GM21528 (cell line): ENCODE data around the gene SLC3A2.
"Not testable (repeated sequence)": the region's sequence is repeated elsewhere in the genome, so short reads cannot be mapped to it uniquely, and the experiment has no call there.

Source experiments
- ATAC-seq: cut with Tn5 transposase; IDR thresholded peaks from one replicate; pipeline ENCODE4 v1.9.1; 2021; ENCODE audit warnings: mild to moderate bottlenecking, moderate library complexity; ENCODE audit not compliant: unreplicated experiment, low FRiP score

SLC3A2 gene

GRCh38 chr11:62880803-62881578 is at the start of gene SLC3A2:
SLC3A2 (plus strand) TSS chr11:62880896; CDS start chr11:62881024, 128 bp downstream.
- ATAC-seq = peak; percentile 82

DNA sequence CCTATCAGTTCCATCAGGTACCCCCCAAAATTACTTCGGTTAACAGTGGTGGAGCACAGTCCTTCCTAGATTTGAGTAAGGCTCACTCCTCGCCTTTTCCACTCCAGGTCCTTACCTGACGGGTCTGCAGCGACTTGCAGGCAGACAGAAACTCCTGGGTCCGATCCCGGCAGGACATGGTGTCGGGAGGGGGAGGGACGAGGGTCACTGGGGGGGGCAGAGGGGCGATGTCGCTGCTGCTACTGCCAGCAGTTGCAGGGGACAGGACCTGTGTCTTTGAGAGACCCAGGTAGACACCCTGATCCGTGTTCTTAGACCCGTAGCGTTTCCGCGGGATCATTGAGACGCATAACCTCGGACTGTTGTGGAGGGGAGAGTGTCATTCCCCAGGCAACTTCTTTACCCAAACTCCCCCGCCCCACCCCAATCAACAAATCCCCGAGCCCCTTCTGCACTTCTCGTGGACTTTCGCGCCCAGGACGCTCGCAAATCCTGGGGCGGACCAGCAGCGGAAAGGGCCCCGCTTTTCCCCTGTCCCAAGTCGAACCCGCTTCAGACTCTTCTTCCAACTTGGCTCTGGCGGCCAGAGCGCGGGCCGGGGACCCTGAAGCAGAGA is 49.7 kb upstream of the SLC3A2 start:
- ATAC-seq = no peak

DNA sequence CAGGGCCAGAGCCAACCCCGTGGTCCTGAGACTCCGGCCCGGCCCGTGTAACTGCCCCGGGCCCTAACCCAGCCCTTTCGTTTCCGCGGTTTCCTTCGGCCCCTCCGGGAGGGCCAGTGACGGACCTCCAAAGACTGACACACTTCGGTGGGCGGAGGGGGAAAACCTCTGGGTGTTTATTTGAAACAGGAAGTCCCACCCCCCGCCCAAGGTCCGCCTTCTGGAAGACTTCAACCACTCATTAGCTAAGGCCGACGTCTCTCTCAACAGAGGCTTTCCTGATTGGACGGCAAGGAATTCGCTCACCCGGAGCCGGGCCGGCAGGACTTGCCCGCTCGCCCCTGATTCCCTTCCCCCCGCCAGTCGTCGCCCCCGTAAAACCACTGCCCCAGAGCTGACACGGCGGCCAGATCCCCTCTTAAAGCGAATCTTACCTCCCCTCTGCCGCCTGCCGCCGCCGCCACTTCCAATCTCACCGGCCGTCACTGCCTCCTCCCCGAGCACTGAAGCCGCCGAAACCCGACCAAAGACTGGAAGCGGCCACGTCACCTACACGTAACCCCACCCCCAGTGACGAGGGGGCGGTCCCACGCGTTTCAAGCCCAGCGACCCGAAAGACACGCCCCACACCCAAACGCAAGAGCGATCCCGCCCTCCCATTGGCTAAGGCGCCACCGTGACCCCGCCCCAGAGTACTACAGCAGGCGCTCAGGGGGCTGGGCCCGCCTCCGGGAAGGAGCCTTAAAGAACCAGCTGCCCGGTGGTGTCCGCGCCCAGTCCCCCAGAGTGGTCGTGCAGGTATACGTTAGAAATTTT is 49.0 kb upstream of the SLC3A2 start, which contains the start of gene STX5:
STX5 (minus strand) TSS at position 532 of the 816 bp plus-strand sequence. CDS start 808 bp downstream, outside the sequence.
- peak; percentile 78 for ATAC-seq

DNA sequence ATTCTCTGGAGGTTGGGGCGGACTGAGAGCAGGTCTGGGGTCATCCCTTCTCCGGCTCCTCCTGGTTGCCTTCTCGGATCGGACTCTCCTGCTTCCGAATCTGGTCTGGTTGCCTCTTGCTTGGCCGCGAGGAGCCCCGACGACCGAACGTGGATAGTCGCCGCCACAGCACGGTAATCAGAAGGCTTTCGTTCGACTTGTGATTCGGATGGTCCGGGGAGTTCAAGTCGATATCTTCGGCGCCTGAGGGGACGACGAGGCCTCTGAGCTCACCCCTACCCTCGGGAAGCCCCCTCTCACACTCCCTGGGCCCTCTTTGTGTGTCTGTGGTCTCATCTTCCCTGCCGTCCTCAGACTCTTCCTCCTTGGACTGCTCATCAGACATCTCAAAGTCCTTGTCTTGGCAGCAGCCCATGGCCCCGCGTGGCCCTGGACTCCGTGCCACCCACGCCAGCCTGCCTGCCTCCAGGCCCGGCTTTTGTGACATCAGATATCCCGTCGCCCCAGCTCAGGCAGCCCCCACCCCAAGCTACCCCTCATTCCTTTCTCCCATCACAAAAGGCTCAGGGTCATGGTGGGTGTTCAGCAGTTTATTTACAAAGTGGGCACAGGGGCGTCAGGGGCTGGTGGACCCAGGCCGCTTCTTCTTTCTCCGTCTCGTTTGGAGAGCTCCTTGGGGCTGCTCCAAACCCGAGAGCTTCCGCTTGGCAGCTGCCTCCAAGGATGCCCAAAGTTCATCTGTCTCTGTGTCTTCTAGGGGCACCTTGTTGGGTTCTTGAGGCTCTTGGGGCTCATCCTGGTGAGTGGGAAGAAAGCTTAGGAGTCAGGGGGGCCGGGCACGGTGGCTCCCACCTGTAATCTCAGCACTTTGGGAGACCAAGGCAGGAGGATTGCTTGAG is 48.1 kb upstream of the SLC3A2 start, which contains the start of gene TEX54:
TEX54 (minus strand) TSS at position 506 of the 899 bp plus-strand sequence.
- ATAC-seq = no peak

DNA sequence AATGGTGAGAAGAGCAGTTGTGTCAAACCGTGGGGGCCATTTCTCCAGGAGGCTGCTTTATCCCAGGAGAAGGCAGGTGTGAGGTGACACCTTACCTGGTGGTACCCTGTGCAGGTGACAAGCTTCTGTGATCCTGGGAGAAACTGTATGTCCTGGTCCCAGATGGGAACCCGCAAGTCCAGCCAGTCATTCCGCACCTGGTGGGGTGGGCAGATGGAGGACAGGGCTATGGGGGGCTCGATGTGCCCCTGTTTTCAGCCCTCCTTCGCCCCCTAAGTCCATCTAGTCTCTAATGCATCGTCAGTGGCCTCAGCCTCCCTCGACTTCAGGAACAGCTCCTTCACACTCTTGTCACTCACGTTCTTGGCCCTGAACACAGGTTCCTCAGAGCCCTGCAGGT is 45.4 kb upstream of the SLC3A2 start:
- no peak for ATAC-seq

- ATAC-seq = peak; percentile 44
These were observed 41.4 kb upstream of the SLC3A2 start, which contains the start of gene WDR74 for GRCh38 chr11:62839050-62839945. WDR74 (minus strand) TSS chr11:62839590; CDS start chr11:62839570, 20 bp downstream.

DNA sequence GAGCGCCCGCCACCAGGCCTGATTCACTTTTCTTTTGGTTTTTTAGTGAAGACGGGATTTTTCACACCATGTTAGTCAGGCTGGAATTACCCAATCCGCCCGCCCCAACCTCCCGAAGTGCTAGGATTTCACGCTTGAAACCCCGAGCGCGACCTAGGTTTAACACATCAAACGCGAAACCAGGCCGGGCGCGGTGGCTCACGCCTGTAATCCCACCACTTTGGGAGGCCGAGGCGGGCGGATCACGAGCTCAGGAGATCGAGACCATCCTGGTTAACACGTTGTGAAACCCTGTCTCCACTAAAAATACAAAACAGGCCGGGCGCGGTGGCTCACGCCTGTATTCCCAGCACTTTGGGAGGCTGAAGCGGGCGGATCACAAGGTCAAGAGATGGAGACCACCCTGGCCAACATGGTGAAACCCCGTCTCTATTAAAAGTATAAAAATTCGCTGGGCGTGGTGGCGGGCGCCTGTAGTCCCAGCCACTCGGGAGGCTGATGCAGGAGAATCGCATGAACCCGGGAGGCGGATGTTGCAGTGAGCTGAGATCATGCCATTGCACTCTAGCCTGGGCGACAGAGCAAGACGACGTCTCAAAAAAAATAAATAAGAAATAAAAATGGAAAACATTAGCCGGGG is 39.9 kb upstream of the SLC3A2 start:
- peak; percentile 6 for ATAC-seq

DNA sequence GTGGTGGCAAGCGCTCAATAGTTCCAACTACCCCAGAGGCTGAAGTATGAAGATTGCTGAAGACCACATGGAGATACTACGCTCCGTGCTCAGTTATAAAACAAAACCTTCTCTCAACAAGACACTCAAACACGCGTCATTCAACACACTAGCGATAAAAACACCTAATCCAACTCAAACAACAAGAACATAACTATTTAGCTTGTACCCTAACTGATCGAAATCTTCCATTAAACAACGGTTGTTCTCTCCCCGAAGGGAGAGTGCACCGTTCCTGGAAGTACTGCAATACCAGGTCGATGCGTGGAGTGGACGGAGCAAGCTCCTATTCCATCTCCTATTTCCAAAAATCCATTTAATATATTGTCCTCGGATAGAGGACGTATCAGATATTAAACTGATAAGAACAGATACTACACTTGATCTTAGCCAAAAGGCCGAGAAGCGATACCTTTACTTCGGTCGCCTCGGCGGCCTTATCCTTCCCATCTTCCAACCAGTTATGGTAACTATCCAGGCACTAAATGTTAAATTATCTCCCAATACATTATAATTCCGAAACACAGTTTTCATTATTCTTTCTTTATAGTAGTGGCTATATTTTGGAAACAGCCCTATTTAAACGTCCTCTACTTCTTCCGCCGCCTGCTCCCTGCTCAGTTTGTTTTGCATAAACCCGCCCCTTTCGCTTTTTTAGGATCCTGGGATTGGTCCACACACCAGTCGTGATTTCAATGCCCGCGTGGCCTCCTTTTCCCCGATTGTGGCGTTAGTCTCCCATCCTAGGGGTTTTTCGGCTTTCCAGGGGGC is 39.1 kb upstream of the SLC3A2 start:
- peak; percentile 53 for ATAC-seq

- ATAC-seq = no peak
These were observed 38.4 kb upstream of the SLC3A2 start for GRCh38 chr11:62842171-62842741.

- ATAC-seq = not testable (repeated sequence)
These were observed 37.8 kb upstream of the SLC3A2 start for GRCh38 chr11:62842891-62843290.

DNA sequence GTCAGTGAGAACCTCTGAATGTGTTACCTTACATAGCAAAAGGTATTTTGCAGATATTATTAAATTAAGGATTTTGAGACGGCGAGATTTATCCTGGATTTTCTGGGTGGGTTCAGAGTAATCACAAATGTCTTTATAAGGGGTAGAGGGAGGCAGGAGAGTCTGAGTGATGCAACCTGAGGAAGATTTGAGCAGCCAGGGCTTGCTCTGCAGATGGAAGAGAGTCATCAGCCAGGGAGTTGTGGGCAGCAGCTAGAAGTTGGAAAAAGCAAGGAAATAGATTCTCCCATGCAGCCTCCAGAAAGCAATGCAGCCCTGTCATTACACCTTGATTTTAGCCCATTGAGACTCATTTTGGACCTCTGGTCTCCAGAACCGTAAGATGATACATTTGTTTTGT is 37.2 kb upstream of the SLC3A2 start:
- ATAC-seq = no peak

- ATAC-seq = no peak
These were observed 36.5 kb upstream of the SLC3A2 start for GRCh38 chr11:62844154-62844553.

- no peak for ATAC-seq
These were observed 34.5 kb upstream of the SLC3A2 start for GRCh38 chr11:62846177-62846576.

- ATAC-seq = no peak
These were observed 32.9 kb upstream of the SLC3A2 start for GRCh38 chr11:62847767-62848314.

DNA sequence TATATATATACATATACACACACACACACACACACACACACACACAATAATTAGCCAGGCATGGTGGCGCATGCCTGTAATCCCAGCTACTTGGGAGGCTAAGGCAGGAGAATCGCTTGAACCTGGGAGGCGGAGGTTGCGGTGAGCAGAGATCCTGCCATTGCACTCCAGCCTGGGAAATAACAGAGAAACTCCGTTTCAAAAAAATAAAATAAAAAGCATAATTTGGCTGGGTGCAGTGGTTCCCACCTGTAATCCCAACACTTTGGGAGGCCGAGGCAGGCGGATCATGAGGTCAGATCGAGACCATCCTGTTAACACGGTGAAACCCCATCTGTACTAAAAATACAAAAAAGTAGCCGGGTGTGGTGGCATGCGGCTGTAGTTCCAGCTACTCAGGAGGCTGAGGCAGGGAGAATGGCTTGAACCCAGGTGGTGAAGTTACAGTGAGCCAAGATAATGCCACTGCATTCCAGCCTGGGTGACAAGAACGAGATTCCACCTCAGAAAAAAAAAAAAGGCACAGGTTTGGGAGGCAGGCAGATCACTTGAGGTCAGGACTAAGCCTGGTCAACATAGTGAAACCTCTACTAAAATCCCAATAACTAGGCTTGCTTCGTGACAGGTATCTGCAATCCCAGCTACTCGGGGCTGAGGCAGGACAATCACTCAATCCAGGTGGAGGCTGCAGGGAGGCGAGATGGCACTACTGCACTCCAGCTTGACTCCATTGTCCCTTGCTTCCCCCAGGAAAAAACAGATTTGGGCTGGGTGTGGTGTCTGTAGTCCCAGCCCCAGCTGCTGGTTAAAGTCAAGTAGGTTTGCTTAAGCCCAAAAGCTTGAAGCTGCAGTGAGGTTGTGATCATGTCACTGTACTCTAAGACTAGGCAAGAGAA is 29.5 kb upstream of the SLC3A2 start:
- no peak for ATAC-seq
